ENCODE data around the gene ENTPD1.
A peak's percentile ranks its signal among the peaks of the same experiment; 100 is the strongest.
"Not testable (repeated sequence)": the region's sequence is repeated elsewhere in the genome, so short reads cannot be mapped to it uniquely, and the experiment has no call there.

Gene ENTPD1, protein sequence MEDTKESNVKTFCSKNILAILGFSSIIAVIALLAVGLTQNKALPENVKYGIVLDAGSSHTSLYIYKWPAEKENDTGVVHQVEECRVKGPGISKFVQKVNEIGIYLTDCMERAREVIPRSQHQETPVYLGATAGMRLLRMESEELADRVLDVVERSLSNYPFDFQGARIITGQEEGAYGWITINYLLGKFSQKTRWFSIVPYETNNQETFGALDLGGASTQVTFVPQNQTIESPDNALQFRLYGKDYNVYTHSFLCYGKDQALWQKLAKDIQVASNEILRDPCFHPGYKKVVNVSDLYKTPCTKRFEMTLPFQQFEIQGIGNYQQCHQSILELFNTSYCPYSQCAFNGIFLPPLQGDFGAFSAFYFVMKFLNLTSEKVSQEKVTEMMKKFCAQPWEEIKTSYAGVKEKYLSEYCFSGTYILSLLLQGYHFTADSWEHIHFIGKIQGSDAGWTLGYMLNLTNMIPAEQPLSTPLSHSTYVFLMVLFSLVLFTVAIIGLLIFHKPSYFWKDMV

DNA sequence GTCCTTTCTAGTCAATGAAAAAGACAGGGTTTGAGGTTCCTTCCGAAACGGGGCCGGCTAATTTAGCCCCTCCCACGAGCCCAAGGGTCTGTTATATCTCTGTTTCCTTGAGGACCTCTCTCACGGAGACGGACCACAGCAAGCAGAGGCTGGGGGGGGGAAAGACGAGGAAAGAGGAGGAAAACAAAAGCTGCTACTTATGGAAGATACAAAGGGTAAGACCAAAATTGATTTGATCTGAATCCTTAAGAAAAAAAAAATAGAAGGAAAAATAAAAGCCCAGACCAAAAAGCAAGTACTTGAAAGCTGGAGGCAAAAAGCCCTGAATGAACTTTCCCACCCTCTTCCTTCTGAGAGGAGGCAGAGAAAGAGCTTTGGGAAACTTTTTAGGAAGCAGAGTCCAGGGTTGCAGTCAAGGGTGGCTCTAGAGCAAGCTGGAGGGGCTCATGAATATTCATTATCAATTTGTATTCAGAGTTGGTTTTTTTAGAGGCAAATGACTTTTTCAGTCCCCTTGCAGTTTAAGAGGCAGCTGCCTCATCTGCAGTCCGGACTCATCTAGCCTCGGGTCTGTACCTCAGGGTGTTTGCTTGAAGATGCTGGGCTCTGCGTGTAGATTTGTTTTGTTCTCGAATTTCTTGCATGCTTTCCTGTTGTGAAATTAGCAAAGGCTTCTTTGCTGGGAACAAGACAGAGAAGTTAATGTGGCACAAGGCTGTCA is at the start of gene ENTPD1:
Gene ENTPD1, plus strand, starts transcription at position 123 of the 721 bp plus-strand sequence. Its CDS starts 77 bp downstream, at position 200.
- peak in 1 of 2 donors; percentile 20 for DNase-seq

DNA sequence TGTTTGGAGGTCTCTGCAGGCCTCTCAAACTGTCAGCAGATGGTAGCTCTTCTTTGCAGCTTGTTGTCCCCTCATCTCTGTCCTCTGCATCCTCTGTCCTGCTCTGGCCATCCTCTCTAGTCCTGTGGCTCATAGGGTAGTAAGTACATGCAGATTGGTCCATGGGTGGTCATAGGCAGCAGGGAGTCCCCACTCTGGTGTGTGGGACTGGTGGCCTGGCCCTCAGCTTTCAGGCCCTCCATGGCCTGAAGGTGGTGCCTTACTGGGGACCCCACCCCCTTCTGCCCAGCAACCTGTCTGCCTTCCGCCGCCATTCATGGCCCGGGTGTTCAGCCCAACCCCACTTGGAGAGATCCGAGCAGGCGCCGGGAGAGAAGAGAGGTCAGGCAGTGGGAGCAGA is 49.4 kb upstream of the ENTPD1 start:
- DNase-seq: no peak

DNA sequence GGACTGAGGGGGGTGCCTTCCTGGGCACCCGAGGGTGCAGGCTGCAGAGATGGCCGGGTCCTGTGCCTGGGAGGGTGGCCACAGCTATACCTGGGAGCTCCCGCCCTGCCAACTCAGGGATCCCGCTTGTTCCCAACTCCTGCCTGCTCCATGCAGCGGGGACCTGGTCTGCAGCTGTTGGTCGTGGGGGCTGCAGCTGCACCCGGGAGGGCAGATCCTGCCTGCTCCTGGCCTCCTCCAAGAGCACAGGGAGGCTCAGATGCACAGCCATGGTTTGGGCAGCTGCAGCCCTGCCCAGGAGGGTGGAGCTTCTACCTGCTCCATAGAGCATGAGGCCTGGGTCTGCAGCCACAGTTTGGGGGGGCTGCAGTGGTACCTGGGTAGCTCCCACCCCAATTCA is 49.0 kb upstream of the ENTPD1 start:
- no peak for DNase-seq

DNA sequence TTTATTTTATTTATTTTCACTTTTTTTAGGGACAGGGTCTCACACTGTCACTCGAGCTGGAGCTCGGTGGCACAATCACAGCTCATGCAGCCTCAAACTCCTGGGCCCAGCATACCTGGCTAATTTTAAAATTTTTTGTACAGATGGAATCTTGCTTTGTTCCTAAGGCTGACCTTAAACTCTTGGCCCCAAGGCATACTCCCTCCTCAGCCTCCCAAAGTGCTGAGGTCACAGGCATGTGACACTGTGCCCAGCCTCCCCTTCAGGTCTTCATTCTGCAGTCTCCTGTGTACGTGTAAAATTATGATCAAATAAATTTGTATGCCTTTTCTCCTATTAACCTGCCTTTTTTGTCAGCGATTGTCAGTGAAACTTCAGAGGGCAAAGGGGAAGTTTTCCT is 44.5 kb upstream of the ENTPD1 start:
- DNase-seq: no peak

DNA sequence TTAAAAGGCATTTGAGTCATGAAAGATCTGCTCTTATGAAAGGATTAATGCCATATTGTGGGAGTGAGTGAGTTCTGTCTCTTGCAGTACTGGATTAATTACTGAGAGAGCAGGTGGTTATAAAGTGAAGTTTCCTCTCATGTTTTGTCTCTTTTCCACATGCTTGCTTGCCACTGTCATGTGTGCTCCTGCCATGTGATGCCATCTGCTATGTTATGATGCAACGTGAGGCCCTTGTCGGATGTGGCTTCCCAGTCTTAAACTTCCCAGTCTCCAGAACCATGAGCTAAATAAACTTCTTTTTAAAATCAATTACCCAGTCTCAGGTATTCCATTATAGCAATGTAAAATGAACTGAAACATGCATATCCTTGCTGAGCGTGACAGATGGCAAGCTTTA is 39.5 kb upstream of the ENTPD1 start:
- no peak for DNase-seq

DNA sequence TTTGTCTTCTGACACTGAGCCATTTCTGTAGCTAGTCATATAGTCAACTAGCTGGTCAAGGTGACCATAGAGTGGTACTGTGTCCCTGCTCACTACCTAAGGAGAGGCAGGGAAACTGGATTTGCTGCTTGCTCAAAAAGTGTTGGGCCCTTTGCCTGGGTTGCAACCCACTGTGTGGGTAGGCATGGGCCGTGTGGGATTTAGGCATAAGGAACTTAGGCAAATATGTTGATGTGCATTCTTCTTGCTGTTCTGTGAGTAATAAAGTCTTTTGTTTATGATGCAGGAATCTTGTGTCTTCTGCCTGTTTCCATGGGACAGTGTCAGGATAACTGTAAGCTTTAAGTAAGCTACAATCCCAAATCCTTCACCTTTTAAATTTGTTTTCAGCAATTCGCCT is 39.1 kb upstream of the ENTPD1 start:
- no peak for DNase-seq

DNA sequence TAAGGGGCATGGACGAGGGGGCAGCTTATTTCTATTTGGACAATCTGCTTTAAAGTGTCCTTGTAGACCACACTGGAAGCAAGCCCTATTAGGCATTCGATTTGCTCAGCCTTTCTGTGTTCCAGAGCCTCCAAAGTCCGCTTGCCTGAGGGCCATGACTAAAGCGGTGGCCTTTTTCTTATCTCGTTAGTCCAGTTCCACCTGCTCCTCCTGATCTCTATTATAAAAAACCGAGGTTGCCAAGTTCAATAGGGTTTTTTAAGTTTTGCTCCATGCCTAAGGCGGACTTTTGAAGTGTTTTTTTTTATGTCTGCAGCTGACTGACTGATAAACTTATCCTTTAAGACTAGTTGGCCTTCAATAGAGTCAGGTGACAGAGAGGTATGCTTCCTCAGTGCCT is 35.2 kb upstream of the ENTPD1 start:
- not testable (repeated sequence) for DNase-seq

DNA sequence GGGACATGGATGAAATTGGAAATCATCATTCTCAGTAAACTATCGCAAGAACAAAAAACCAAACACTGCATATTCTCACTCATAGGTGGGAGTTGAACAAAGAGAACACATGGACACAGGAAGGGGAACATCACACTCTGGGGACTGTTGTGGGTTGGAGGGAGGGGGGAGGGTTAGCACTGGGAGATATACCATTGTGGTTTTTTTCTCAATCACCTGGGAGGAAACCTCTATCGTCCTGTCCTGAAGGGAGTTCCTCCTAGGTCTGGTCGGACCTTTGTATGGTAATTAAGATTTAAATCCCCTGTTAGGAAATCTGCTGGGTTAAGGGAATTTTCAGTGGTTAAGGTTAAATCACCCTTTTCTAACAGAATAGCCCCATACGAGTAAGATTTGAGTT is 33.5 kb upstream of the ENTPD1 start:
- not testable (repeated sequence) for DNase-seq

DNA sequence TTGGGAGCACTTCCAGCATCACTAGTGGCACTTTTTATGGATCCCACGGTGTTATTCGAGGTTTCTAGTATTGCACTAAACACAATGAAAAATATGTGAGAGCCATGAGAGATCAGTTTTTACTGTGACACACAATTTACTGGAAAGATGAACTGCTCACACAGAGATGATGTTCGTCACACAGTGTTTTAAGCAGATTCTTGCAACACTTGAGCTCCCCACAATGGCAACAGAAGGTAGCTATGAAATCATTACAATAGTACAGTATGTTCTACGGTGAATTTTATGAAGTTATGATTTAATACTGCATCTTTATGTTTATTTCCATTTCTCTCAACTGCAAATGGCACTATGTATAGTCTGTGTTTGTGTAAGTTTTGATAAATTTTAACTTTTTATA is 27.4 kb upstream of the ENTPD1 start:
- no peak for DNase-seq

DNA sequence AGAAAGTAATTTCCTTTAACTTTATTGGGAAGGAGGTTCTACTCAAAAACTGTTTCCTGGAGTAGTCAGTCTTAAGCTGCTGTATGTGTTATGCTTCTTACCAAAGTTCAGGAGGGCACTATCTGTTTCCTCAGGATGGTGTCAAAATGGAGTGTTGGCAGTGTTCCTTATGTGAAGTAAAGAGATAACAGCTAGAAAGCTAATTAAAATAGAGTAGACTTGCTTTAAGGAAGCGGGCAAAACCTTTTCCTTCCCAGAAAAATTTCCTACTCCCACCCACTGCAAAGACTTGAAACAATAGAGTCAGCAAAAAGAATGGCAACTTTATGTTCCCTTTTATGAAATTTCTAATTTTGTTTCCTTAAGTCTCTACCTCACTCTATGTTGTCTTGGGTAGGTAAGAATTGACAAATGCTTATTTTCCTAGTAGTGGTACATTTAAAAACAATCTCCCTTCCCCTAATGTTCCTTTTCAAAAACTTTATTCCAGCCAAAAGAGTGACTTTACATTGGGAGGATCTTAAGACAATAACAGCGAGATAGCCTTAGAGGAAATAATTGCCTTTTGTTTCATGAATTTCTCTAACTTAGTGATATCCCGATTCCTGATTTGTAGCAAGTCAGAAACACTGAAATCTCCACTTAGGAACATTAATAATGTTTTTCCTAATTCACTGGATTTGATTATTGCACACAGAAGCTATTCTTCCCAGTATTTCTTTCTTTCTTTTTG is 26.5 kb upstream of the ENTPD1 start:
- no peak for DNase-seq

DNA sequence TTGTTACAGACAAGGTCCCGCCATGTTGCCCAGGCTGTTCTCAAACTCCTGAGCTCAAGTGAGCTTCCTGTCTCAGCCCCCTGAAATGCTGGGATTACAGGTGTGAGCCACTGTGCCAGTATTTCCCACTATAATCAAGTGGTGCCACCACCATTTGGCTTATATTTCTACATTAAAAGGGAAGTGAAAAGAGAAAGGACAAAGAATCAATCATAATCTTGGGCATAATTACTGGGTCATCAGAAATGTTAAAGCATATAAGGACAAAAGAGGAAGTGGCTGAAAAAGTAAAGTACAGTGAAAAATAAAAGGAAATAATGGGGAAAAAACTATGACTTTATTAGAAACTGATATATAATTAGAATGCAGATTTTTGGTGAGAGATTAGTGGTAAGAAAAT is 25.7 kb upstream of the ENTPD1 start:
- no peak for DNase-seq

DNA sequence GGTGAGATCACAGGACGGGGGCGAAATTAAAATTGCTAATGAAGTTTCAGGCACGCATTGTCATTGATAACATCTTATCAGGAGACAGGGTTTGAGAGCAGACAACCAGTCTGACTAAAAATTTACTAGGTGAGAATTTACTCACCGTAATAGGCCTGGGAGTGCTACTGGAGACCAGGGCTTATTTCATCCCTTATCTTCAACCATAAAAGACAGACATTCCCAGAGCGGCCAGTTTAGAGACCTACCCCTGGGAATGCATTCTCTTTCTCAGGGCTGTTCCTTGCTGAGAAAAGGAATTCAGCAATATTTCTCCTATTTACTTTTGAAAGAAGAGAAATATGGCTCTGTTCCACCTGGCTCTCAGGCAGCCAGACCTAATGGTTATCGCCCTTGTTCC is 23.1 kb upstream of the ENTPD1 start:
- DNase-seq: not testable (repeated sequence)

DNA sequence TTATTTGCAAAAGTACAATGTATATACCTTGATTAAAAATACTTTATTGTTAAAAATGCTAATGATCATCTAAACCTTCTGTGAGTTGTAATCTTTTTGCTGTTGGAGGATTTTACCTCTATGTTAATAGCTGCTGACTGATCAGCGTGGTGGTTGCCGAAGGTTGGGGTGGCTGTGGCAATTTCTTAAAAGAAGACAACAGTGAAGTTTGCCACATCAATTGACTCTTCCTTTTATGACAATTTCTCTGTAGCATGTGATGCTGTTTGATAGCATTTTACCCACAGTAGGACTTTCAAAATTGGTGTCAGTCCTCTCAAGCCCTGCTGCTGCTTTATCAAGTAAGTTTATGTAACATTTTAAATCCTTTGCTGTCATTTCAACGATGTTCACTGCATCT is 16.9 kb upstream of the ENTPD1 start:
- DNase-seq: no peak

DNA sequence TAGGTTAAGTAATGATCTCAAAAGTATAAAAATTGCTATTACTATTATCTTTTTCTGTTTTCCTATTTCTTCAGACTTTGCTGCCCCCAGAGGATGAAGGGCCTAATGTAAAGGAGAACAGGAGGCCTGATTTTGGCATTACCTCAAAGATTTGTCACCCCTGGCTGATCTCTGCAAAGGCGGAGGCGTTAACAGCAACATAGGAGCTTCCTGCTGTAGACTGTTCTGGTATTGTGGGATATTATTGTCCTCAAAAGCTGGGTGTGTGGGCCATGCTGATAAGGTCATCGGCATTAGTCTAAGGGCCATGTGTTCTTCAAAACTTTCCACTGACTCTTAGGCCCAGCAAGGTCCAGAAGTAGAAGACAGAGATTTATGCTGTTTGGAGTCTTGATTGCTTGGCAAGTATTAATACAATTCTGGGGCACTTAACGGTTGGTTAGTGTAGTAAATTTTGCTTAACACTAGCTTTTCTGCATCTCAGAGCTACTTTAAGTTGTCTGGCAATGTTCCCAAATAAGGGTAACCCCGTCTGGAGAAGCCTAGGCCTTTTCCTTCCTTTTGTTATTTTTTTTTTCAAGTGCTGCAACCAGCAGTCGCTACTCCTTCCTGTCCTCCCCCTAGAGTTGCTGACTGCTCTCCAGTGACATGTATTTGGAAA is 14.0 kb upstream of the ENTPD1 start:
- DNase-seq: peak in 1 of 2 donors; percentile 19

DNA sequence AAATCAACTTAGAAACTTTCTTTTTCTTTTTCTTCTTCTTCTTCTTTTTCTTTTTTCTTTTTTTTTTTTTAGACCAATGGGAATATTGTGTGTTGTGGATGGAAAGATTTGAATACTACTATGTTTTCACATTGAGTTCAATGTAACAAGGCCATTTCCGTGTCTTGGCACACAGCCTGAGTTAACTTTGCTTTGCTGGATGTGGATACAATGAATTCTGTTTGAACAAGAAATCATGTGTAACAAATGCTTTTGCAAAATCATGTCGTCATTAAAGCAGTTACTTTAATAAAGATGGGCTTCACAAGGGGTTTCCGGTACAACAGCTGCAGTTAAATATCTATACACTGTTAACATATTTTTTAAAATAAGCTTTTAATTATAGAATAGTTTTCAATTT is 13.5 kb upstream of the ENTPD1 start:
- no peak for DNase-seq

DNA sequence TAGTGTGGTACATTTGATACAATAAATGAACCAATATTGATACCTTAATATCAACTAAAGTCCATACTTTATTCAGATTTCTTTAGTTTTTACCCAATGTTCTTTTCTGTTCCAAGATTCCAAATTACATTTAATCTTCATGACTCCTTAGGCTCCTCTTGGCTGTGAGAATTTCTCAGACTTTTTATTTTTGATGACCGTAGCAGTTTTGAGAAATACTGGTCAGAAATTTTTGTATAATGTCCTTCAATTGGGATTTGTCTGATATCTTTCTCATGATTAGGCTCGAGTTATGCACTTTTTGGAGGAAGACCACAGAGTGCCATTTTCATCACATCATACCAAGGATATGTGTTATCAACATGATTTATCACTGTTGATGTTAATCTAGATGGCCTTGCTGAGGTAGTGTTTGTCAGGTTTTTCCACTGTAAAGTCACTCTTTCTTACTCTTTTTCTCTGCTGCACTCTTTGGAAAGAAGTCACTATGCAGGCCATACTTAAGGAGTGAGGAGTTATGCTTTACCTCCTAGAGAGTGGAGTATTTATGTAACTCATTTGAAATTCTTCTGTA is 12.9 kb upstream of the ENTPD1 start:
- DNase-seq: no peak

DNA sequence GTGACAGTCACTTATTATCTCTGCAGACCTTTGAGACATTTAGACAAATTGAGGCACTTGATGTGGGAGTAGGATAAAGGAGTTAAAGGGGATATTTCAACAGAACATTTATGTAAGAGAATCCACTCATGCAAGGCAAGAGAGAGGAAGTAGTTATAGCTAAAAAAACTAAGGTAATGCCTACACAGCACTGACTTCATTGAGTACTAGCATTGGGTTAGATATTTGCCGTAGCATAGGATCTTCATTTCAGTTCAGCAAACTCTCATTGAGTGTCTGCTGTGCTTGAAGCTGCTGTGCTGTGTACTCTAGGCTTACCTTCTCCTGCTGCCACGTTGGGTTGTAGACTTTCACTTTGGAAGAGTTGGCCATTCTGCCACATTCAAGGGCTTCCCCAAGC is 10.5 kb upstream of the ENTPD1 start:
- no peak for DNase-seq

DNA sequence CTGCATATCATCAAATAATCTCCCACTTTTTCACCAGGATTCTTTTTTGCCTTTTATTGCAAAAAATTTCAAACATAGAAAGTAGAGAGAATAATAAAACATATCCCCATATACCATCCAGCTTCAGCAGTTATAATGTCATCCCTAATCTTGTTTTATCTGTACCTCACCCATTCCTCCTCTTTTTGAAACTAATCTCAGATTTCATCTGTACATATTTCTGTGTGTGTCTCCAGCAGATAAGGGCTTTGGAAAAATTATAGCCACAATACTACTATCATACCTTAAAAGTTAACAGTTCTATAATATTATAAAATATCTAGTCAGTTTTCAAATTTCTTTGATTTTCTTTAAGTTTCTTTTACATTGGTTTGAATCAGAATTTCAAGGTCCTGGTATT is 7.6 kb upstream of the ENTPD1 start:
- DNase-seq: no peak

DNA sequence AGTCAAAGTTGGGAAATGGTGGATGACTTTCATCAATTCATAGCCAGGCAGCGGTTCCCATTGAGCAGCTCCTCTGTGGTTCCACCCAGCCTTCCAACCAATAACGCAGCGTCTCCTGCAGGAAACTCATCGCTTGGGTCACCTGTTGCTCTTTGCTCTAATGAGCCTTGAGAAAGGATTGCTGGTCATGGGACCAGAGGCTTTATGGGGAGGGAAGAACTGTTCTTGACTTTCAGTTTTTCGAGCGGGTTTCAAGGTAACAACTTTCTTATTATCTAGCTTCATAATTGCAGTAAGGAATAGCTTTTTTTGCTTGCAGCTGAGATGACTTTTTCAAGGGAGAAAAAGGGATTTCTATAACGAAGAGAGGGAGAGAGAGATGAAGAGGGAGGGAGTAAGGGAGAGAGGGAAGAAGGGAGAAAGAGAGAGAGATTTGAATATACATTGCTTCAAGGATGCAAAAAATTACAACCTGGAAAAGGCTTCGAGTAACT is 405 bp upstream of the ENTPD1 start:
- peak in 1 of 2 donors; percentile 58 for DNase-seq

DNA sequence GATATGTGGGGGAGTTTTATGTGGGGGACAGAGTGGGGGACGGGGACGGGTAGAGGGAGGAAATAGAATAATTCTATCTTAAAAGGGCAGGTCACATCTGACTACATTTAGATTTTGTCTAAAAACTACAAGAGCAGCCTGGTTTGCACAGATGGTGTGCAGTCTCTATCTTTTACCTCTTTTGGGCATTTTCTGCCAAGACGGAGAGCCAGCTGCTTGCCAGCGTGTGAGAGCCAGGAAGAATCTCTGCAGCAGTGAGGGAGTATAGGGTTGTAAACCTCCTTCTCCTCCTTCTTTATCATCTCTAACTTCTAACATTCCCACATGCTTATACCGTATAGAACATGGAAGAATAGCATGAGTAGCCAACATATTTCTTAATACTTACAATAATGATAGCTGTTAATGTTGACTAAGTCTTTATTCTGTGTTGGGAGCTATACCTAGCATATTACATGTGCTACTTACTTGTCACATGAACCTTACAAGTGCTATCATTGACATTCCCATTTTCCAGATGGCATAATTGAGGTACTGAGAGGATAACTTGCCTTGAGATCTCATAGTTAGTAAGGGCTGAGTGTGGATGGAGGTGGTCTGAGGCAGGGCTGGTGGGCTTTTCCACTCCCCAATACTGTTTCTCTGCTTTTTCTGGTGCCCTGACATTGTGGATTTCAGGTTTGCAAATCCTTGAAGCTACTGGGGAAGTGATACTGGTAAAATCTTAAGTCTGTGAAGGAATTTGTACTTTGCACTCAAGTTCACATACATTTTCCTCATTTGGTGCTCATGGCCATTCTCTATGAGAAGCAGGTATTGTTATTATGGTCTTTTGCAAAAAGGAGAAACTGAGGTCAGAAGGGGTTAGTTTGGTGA is 1.1 kb downstream of the ENTPD1 start:
- DNase-seq: no peak

DNA sequence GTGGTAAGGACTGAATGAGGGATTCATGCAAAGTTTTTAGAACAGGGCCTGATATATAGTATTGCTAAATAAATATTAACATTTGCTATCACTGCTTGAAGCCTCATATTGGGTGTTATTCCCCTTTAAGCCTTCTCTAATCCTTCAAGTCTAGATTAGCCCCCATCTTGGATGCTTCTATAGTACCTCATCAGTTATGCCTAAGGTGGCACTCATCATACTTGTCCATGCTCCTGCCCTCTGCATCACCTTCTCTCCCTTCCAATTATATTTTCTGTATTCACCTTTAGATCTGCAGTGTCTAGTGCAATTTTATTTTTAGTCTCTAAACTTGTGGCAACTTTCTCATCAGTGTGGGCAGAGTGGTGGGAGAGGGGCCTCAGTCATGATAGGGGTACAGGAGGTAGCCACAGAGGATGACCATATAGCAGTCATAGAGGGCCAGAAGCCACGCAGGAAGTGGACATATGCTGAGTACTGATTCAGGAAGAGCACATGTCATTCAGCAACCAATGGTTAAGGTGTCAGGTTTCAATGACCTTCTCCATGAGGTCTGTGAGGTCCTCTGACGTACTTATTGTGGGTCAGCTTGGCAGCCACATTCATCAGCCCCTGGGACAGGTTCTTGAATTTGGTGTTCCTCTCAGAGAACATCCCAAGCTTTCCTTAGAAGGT is 2.5 kb downstream of the ENTPD1 start:
- no peak for DNase-seq
